Body of pancreas (tissue), 4 donors: ENCODE measurements around the gene PLXDC2. TPM values are rescaled to one million over a fixed set of nuclear protein-coding genes. Genes with fewer than 3 reads are reported as not detected.

ENCODE experiments used
- ATAC-seq: fragments of 150-250 bp; one replicate; pipeline ENCODE4 v1.9.1; 2016
- DNase-seq, 4 donors: peaks; one replicate each; pipeline ENCODE4 v3.0.0-alpha.2; 2019
- H3K27ac ChIP-seq, 4 donors: fragments of 200-600 bp; sonication (generic); 1 replicate in 3 of 4; 2 replicates in 1 of 4; pipeline versions ENCODE4 v1.5.1 to v1.6.1; 2016 to 2019; ENCODE audit warnings: mild to moderate bottlenecking in 1 of 4, mixed read lengths in 1 of 4, moderate library complexity in 1 of 4
- H3K27me3 ChIP-seq, 2 donors: fragments of 200-600 bp; sonication (generic); one replicate each; pipeline ENCODE4 v1.6.0; 2016; ENCODE audit warnings: mild to moderate bottlenecking in 1 of 2
- H3K36me3 ChIP-seq, 2 donors: fragments of 200-600 bp; sonication (generic); replicated peaks in 1 of 2; 2 replicates each; pipeline ENCODE4 v1.5.1; 2016; ENCODE audit warnings: low read depth in 2 of 2; ENCODE audit not compliant: insufficient read depth in 1 of 2
- H3K4me1 ChIP-seq: fragments of 200-600 bp; sonication (generic); one replicate; pipeline ENCODE4 v1.6.0; 2016
- H3K4me3 ChIP-seq, 2 donors: fragments of 200-600 bp; sonication (generic); 1 replicate in 1 of 2; 2 replicates in 1 of 2; pipeline ENCODE4 v1.5.1; 2016 to 2019
- H3K9me3 ChIP-seq, 3 donors: fragments of 200-600 bp; sonication (generic); 1 replicate in 2 of 3; 2 replicates in 1 of 3; pipeline ENCODE4 v1.5.1; 2016
- CTCF ChIP-seq, 7 experiments: fragments of 450-650 bp in 4 of 7; fragments of 200-600 bp in 3 of 7; sonication (generic) in 3 of 7; IDR thresholded peaks; one replicate each; pipeline ENCODE4 v1.5.1; 2016 to 2019; ENCODE audit warnings: antibody characterized with exemption in 7 of 7
- POLR2A ChIP-seq, 3 donors: fragments of 450-650 bp; IDR thresholded peaks; one replicate each; pipeline ENCODE4 v1.6.1; 2016; ENCODE audit warnings: antibody characterized with exemption in 3 of 3, mild to moderate bottlenecking in 2 of 3
- WGBS, 2 donors: methylation state at CpG; one replicate each; pipeline ENCODE4 v1.1.5; 2017; 5-methylcytosine and 5-hydroxymethylcytosine counted together
- intact Hi-C: fragments of 100-400 bp; cut with DNase I; formaldehyde crosslinking; loops from one replicate; pipeline ENCODE4 v1.15.1; 2023
- total RNA-seq, 2 donors: library from RNA; depleted of rRNA; stranded (reverse); fragments of >200 nt; gene quantifications; one replicate each; pipeline ENCODE4 v1.1.0, GENCODE V29; 2016

The PLXDC2 gene
- total RNA-seq, 2 donors from 2014 or later = 8.2 to 13.5 TPM

GRCh38 chr10:20084451-20084850 is 268.2 kb downstream of the PLXDC2 start:
- no peaks in the 10 kb centered on the region for H3K36me3 ChIP-seq
- no peaks in the 10 kb centered on the region for H3K4me1 ChIP-seq
- ATAC-seq = no peak
- H3K4me3 ChIP-seq = no peak overlapping the region
- no peaks in the 10 kb centered on the region for H3K27me3 ChIP-seq
- intact Hi-C loops = no loop called here
- no peak for DNase-seq
- H3K9me3 ChIP-seq = no peaks in the 10 kb centered on the region
- no peak overlapping the region for H3K27ac ChIP-seq
- WGBS, 2 donors = 62 to 68% methylated on average over 2 of the region's 2 CpGs
- TF ChIP-seq CTCF (IDR thresholded peaks at IDR 0.05) (no peak), POLR2A (IDR thresholded peaks at IDR 0.05) (no peak)

GRCh38 chr10:20085115-20085514 is 268.9 kb downstream of the PLXDC2 start:
- ATAC-seq = no peak
- no peak for TF ChIP-seq CTCF (IDR thresholded peaks at IDR 0.05)
- TF ChIP-seq POLR2A (IDR thresholded peaks at IDR 0.05) = no peak
- 46 to 72% methylated on average over 5 of the region's 5 CpGs for WGBS, 2 donors
- Histone ChIP-seq H3K27me3 (no peaks in the 10 kb centered on the region), H3K36me3 (no peaks in the 10 kb centered on the region), H3K4me3 (no peak overlapping the region), H3K27ac (no peak overlapping the region), H3K9me3 (no peaks in the 10 kb centered on the region), H3K4me1 (no peaks in the 10 kb centered on the region)
- intact Hi-C loops = no loop called here
- DNase-seq = no peak

GRCh38 chr10:20087353-20087752 is 271.1 kb downstream of the PLXDC2 start:
- no peaks in the 10 kb centered on the region for H3K36me3 ChIP-seq
- H3K4me3 ChIP-seq = no peak overlapping the region
- ATAC-seq (no peak), DNase-seq (no peak)
- 51 to 71% methylated on average over 2 of the region's 2 CpGs for WGBS, 2 donors
- TF ChIP-seq POLR2A (IDR thresholded peaks at IDR 0.05) (no peak), CTCF (IDR thresholded peaks at IDR 0.05) (no peak)
- H3K9me3 ChIP-seq = no peaks in the 10 kb centered on the region
- intact Hi-C loops = no loop called here
- H3K27ac ChIP-seq = no peak overlapping the region
- H3K4me1 ChIP-seq = no peaks in the 10 kb centered on the region
- no peaks in the 10 kb centered on the region for H3K27me3 ChIP-seq

GRCh38 chr10:20088061-20088701 is 271.9 kb downstream of the PLXDC2 start:
- H3K27me3 ChIP-seq = no peaks in the 10 kb centered on the region
- H3K9me3 ChIP-seq = no peaks in the 10 kb centered on the region
- H3K36me3 ChIP-seq = no peaks in the 10 kb centered on the region
- TF ChIP-seq POLR2A (IDR thresholded peaks at IDR 0.05) (no peak), CTCF (IDR thresholded peaks at IDR 0.05) (no peak)
- H3K4me1 ChIP-seq = no peaks in the 10 kb centered on the region
- no peak for DNase-seq
- intact Hi-C loops = no loop called here
- no peak overlapping the region for H3K4me3 ChIP-seq
- no peak overlapping the region for H3K27ac ChIP-seq
- WGBS, 2 donors = 70 to 81% methylated on average over 1 of the region's 1 CpG
- no peak for ATAC-seq

GRCh38 chr10:20089879-20090278 is 273.6 kb downstream of the PLXDC2 start:
- 70 to 80% methylated on average over 3 of the region's 3 CpGs for WGBS, 2 donors
- H3K27ac ChIP-seq = no peak overlapping the region
- no peaks in the 10 kb centered on the region for H3K4me1 ChIP-seq
- H3K27me3 ChIP-seq = no peaks in the 10 kb centered on the region
- no peak overlapping the region for H3K4me3 ChIP-seq
- ATAC-seq (no peak), DNase-seq (no peak)
- intact Hi-C loops = no loop called here
- H3K9me3 ChIP-seq = no peaks in the 10 kb centered on the region
- TF ChIP-seq CTCF (IDR thresholded peaks at IDR 0.05) = no peak
- no peak for TF ChIP-seq POLR2A (IDR thresholded peaks at IDR 0.05)
- H3K36me3 ChIP-seq = no peaks in the 10 kb centered on the region
